ENCODE data around the gene FAM241A. TPM values are rescaled to one million over a fixed set of nuclear protein-coding genes. Genes with fewer than 3 reads are reported as not detected.

Gene FAM241A
- total and polyA plus RNA-seq, 2 of the 13 experiments (the other 11 are each of a cell fraction or from before 2014, with no cell fraction given), result 0.61 to 0.69 TPM

- TF ChIP-seq NPAS2 (CRISPR knock-in tag; IDR thresholded peaks at IDR 0.05; ENCODE audit: borderline replicate concordance) (no peak), ZNF235 (CRISPR knock-in tag; IDR thresholded peaks at IDR 0.05; ENCODE audit: borderline replicate concordance) (no peak), ZNF687 (CRISPR knock-in tag; IDR thresholded peaks at IDR 0.05) (peak; percentile 91; the same call in 1 of the 2 replicates), CHCHD3 (CRISPR knock-in tag; IDR thresholded peaks at IDR 0.05) (no peak), MED8 (CRISPR knock-in tag; IDR thresholded peaks at IDR 0.05; ENCODE audit: insufficient replicate concordance) (no peak), ETV6 (CRISPR knock-in tag; conservative IDR thresholded peaks at IDR 0.05) (no peak), ZNF737 (CRISPR knock-in tag; IDR thresholded peaks at IDR 0.05; ENCODE audit: borderline replicate concordance) (no peak), SATB2 (CRISPR knock-in tag; IDR thresholded peaks at IDR 0.05) (no peak; the same call in 1 of the 2 replicates), ZBTB25 (CRISPR knock-in tag; IDR thresholded peaks at IDR 0.05) (peak; percentile 93; the same call in 1 of the 2 replicates), MYNN (CRISPR knock-in tag; IDR thresholded peaks at IDR 0.05; ENCODE audit: low read depth) (no peak), ZNF20 (CRISPR knock-in tag; IDR thresholded peaks at IDR 0.05) (no peak), ARID3A (IDR thresholded peaks at IDR 0.05; ENCODE audit: low read depth, low read length) (0 out of 2 replicates have a peak, but pooled peaks have one; percentile 20), AKAP8 (CRISPR knock-in tag; IDR thresholded peaks at IDR 0.05) (no peak; the same call in 1 of the 2 replicates), FOXM1 (CRISPR knock-in tag; IDR thresholded peaks at IDR 0.05) (no peak), ZNF142 (CRISPR knock-in tag; IDR thresholded peaks at IDR 0.05) (no peak)
These were observed 85.9 kb downstream of the FAM241A start (continued) for GRCh38 chr4:112230879-112231778.

All from HepG2 (cell line).